ENCODE data around the gene UTP3.
"Not testable (repeated sequence)": the region's sequence is repeated elsewhere in the genome, so short reads cannot be mapped to it uniquely, and the experiment has no call there.

Gene UTP3

GRCh38 chr4:70718811-70719604 is 30.7 kb downstream of the UTP3 start:
- no peak for ATAC-seq
- no peak for DNase-seq

DNA sequence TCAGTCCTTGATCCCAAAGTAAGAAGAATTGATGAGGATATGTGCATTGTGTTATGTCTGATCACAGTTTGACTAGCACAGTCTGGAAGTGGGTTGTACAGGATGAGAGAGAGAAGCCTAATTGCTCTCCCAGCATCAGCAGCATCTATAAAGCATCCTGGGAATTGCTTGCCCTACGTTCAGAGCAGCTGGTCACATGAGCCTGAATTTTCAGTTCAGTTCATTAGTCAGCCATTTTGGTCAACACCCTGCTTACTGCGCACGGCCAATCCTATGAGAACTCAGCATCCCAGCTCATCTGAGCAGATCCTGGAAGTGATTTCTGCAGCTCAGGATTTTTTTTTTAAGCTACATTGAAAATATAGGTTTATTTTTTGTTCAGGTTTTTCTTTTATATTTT is 33.4 kb downstream of the UTP3 start, which contains the start of gene RUFY3:
RUFY3 (plus strand) TSS at position 218 of the 400 bp plus-strand sequence. CDS start 610 bp downstream, outside the sequence.
- ATAC-seq (no peak), DNase-seq (no peak)

- ATAC-seq (peak; percentile 77), DNase-seq (no peak)
Measured at GRCh38 chr4:70722199-70722791, 34.0 kb downstream of the UTP3 start.

- ATAC-seq = no peak
- no peak for DNase-seq
Measured at GRCh38 chr4:70724463-70724862, 36.1 kb downstream of the UTP3 start.

- no peak for DNase-seq
- no peak for ATAC-seq
Measured at GRCh38 chr4:70725633-70726032, 37.3 kb downstream of the UTP3 start.

DNA sequence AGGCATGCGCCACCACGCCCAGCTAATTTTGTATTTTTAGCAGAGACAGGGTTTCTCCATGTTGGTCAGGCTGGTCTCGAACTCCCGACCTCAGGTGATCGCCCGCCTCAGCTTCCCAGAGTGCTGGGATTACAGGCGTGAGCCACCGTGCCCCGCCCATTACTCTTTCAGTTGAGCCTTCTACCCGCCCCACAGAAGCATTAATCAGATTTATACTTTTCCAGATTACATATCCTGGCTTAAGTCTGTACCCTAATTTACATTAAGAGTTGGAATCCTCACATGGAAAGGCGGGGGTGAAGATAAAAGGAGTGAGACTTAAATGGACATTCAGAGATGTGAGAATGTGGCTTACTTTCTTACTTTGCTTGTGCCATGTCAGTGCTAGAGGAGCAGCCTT is 38.2 kb downstream of the UTP3 start:
- DNase-seq, ATAC-seq: not testable (repeated sequence)

GRCh38 chr4:70728091-70728490 is 39.8 kb downstream of the UTP3 start:
- no peak for ATAC-seq
- DNase-seq = no peak

DNA sequence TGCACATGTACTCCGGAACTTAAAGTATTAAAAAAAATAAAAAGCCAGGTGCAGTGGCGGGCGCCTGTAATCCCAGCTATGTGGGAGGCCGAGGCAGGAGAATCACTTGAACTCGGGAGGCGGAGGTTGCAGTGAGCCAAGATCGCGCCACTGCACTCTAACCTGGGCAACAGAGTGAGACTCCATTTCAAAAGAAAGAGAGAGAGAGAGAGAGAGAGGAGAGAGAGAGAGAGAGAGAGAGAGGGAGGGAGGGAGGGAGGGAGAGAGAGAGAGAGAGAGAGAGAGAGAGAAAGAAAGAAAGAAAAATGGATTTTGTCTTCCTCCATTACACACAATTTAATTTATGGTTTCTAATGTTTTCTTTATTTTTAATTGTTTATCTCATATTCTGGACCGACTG is 44.5 kb downstream of the UTP3 start:
- not testable (repeated sequence) for DNase-seq, ATAC-seq

GRCh38 chr4:70734168-70734954 is 46.0 kb downstream of the UTP3 start:
- ATAC-seq = peak; percentile 88

GRCh38 chr4:70734971-70735370 is 46.6 kb downstream of the UTP3 start:
- peak; percentile 37 for ATAC-seq
- no peak for DNase-seq

More at GRCh38 chr4:70734168-70734954, 46.0 kb downstream of the UTP3 start:
- DNase-seq = no peak

DNA sequence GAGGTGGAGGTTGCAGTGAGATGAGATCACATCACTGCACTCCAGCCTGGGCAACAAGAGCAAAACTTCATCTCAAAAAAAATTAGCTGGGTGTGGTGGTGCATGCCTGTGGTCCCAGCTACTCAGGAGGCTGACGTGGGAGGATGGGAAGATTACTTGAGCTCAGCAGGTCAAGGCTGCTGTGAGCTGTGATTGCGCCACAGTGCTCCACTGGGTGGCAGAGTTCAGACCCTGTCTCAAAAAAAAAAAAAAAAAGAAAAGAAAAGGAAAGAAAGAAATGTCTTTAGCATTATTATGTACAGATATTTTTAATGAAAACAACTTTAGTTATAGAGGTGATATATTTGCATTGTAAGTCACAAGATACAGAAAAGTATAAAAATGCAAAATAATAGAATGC is 47.6 kb downstream of the UTP3 start:
- ATAC-seq (peak; percentile 73), DNase-seq (peak; percentile 48)

GRCh38 chr4:70737006-70737405 is 48.7 kb downstream of the UTP3 start:
- DNase-seq = no peak
- no peak for ATAC-seq

DNA sequence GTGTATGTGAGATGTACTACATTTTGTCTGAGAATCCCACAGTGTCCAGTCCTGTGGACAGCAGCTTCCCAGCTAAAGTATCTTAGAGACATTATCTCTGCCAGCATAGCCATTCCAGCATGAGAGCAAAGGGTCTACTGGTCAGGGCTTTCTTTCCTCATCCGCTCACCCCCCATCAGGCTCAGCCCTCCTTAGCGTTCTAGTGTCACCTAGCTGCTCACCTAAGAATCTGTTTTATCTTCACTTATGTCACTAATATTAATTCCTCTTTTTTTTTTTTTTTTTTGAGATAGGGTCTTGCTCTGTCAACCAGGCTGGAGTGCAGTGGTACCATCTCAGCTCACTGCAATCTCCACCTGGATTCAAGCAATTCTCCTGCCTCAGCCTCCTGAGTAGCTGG is 49.1 kb downstream of the UTP3 start:
- DNase-seq = no peak
- no peak for ATAC-seq

DNA sequence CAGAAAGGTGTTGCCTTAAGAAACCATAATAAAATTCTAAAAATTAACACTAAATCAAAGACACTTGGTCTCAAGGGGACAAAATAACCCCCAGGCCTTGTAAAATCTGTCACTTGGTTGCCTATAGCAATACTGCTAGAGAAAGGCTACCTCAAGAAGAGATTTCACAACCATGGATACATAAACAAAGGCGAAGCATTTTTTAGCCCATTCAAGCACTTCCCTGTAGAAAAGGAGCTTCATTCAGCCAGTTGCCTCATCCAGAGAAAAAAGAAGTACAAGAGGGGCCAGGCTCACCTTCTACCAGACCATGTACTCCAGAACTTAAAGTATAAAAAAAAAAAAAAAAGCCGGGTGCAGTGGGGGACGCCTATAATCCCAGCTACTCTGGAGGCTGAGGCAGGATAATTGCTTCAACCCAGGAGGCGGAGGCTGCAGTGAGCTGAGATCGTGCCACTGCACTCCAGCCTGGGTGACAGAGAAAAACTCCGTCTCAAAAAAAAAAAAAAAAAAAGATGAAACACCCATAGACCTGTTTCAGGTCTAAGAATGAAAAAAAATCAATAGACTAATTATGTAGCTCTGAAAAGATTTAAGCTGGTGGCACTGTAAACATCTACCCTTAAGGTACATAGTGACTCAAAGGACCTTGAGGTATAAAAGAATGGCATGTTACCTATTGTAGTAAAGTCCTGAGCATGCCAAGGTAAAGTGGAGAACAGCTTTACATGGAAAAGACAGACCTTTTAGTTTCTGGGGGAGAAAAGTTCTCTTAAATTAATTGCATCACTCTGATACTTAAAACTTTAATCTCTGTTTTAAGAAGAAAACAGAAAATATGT is 51.4 kb downstream of the UTP3 start:
- DNase-seq = no peak
- ATAC-seq = no peak
